ENCODE measurements around the gene TBC1D22A.
"Not testable (repeated sequence)": the region's sequence is repeated elsewhere in the genome, so short reads cannot be mapped to it uniquely, and the experiment has no call there.

The TBC1D22A gene

DNA sequence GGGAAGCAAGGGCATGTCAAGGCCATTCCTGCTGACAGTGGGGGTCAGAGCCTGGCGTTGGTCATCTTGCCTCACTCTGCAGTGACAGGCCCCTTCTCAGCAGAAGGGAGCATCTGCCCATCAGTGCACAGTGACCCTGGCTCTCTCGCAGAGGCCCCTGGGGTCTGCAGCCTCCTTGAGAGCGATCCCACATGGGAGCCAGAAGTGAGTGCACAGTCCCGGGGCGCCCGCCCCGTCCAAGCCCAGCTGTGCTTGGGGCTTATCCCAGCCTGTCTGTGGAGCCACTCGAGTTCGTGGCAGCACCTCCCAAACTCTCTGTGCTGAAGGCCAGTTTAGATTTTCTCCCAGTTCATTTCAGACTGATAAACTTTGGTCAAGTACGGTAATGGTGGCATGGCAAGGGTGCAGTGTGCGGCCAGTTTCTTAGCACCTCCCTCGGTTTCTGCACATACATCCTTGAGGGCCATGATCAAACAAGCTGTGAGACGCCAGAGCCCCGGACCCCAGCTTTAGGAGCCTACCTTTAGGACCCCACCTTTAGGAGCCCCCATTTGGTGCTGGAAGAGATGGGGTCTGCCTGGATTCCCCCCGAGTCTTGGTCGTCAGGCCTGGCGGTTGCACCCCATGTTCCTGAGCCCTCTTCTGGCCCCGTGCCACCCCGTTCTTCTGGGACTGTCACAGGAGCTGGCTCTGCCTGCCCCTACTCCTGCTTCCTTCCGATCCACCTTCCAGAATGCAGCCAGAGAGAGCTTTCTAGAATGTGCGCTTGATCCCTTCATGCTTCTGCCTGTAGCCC is 369.4 kb downstream of the TBC1D22A start:
- DNase-seq = no peak

- DNase-seq = no peak
Observed at GRCh38 chr22:47132428-47132825, 370.0 kb downstream of the TBC1D22A start.

GRCh38 chr22:47133061-47133969 is 370.9 kb downstream of the TBC1D22A start:
- DNase-seq = no peak

DNA sequence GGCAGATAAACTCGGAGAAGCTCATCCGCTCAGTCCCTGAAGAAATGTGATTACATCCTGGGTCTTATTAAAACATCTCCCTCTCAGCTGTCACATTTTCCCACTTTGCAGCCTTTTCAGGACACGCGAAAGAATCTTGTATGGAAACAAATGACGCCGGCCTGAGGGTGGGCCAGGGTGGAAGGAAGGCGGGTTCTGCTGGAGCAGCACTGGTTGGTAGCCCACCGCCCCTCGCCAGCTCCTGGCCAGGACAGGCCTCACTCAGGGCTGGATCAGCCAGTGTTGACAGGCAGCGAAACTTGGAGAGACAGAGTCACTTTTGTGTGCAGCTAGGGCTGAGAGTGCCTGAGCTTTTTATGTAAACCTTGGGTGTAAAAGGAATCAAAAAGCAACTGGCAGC is 371.8 kb downstream of the TBC1D22A start:
- no peak for DNase-seq

DNA sequence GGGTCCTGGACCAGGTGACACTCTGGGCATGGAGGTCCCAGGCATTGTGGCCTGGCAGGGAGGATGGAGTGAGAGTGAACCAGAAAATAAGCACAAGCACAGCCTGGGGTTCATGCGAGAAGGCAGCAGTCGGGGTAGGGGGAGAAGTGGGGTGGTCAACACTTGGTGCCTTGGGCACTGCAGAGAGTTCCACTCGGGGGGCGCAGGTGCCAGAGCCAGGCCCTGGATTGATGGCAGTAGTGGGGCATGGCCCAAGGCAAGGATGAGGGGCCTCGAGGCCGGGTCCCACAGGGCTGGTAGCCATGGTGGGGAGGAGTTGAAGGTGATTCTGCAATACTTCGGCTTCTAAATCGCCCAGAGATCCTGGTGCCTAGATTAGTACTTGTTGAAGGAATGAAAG is 372.9 kb downstream of the TBC1D22A start:
- no peak for DNase-seq

DNA sequence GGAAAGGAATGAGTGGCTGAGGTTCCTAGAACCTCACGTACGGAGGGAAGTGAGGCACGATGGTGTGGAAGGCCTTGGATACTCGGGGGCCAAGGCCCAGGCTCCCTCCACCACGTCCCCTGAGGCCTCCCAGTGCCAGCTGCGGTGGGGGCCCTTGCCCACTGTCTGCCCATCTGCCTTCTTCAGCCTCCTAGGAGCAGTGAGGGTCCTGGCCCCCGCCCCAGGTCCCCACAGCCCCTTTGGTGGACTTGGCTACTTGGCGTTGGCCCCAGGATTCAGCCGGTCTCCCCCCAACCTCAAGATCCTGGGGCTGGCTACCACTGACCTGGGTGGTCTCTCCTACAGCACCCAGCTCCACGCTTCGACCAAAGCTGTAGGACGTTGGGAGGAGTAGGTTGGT is 373.6 kb downstream of the TBC1D22A start:
- DNase-seq = no peak

DNA sequence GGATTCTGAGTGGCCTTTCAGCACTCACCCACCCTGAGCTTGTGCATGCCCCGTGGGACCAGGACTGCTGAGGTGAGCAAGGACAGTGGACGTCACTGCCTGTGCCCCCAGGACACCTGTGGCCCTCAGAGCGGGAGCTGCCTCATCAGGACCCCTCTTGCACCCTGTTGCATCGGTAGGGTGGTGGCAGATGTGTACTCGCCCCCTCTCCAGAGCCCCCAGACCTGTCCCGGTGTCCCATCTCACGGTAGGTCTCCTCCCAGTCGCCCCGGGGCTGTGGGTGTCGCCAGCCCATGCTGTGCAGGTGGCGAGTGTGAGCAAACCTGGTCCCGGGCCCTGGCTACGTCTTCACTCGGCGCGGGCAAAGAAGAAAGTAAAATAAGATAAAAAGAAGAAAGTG is 374.2 kb downstream of the TBC1D22A start:
- DNase-seq = no peak

DNA sequence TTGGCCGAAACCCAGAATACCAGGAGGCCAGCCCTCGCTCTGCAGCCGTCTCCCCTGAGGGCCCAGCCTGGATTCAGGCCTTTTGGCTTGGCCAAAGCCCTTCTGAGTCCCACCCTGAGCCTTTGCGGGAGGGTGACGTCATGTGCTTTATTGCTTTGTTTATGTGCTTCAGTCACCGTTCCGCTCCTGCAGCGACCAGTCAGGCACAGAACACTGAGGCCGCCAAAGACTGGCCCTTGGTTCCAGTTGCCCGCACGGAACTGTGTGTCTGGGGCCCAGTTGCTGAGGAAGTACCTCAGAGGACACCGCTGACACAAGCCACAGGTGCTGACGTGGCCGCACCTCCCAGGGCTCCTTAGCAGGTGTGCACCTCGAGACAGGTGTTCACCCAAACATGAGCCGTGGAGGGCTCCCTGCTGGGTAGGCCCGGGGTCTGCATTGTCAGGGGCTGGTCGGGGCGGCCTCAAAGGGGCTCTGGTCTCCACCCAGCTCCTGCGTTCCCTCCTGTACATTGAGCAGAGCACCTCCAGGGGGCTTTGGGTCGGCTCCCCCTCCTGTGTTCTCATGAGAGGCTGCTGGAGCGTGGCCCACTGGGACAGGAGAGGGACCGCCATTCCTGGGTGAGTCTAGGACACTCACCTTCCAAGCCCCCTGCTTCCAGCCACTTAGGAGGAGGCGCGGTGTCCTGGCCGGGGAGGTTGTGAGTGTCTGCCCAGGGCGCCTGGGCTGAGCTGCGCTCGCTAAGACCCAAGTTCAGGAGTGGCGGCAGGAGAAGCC is 376.8 kb downstream of the TBC1D22A start:
- no peak for DNase-seq

GRCh38 chr22:47139790-47140119 is 377.3 kb downstream of the TBC1D22A start:
- no peak for DNase-seq

DNA sequence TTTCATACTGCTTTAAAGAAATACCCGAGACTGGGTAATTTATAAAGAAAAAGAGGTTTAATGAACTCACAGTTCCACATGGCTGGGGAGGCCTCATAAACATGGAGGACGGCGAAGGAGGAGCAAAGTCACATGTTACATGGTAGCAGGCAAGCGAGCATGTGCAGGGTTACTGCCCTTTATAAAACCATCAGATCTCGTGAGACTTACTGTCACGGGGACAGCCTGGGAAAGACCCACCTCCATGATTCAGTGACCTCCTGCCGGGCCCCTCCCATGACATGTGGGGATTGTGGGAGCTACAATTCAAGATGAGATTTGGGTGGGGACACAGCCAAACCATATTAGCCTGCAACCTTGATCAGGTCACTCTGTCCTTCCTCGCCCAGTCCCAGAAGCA is 378.5 kb downstream of the TBC1D22A start:
- DNase-seq = not testable (repeated sequence)

- no peak for DNase-seq
Observed at GRCh38 chr22:47142427-47143046, 380.1 kb downstream of the TBC1D22A start.

- DNase-seq = no peak
Observed at GRCh38 chr22:47143249-47143938, 380.9 kb downstream of the TBC1D22A start.

- no peak for DNase-seq
Observed at GRCh38 chr22:47144076-47144765, 381.8 kb downstream of the TBC1D22A start.

GRCh38 chr22:47144791-47145425 is 382.5 kb downstream of the TBC1D22A start:
- no peak for DNase-seq

GRCh38 chr22:47145883-47146282 is 383.4 kb downstream of the TBC1D22A start:
- DNase-seq = no peak

GRCh38 chr22:47146391-47146790 is 383.9 kb downstream of the TBC1D22A start:
- no peak for DNase-seq

DNA sequence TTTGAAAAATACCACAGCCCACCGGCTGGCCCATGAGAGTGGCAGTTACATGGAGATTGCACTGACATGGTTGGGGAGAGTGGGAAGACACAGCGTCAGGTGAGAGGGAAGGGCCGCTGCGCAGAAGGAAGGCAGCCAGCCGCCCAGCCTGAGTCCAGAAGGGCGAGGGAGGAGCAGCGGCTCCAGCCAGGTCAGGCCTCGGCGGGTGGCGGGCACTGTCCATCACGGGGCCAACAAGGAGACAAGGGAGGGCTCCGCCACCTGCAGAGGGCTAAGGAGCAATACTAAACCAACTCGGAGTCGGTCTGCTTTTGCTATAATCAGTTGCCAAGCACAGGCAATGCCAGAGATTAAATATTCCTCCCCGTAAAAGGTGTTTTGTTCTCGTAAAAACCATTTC is 384.5 kb downstream of the TBC1D22A start:
- no peak for DNase-seq

DNA sequence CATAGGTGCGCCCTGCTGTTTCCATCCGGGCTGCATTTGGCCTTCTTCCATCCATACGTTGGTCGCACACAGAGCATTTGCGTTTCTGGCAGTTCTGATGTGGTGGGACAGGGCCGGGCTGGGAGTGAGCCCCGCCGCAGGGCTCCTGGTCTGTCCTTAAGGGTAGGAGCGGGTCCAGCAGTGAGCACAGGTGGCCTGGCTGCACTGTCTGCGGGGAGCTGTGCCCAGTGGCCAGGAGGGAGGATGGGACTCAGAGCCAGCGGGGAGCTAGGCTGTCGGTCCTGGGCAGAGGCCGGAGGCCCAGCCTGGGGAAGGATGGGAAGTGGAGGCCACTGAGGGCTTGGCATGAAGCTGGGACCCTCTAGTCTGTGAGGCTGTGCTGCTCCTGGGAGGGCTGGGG is 385.1 kb downstream of the TBC1D22A start:
- DNase-seq = no peak

GRCh38 chr22:47148510-47148909 is 386.1 kb downstream of the TBC1D22A start:
- no peak for DNase-seq

DNA sequence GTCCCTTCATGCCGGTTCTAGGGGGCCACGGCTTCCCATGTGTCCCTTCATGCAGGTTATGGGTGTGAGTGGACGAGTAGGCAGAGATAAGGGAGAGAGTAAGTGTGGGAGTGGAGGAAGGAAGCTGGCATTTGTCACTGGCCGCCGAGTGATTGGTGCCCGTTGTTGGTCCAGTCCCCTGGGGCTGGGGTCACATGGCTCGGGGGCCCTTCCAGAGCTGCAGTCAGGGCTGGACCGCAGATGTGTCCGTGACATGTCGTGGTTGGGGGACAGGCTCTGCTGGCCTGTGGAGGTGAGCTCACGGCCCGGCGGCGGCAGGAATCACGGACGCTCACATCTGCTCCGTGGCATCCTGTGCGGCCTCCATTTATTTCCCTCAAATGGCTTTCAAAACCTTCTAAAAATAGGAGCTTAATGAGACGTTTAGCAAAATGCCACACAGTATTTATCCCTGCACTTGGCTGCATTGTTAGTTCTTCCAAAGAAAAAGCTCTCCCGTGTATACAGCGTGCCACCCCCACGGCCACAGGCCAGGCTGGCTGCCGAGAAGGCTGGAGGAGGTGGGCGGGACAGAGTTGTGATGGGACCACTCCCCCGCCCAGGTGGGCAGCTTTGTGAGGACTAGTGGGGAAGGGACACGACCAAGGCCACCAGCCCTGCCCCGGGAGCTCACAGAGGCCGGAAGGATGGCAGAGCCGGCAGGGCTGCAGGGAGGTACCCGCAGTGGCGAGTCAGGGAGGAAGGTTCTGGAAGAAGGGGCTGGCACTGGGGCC is 386.7 kb downstream of the TBC1D22A start:
- no peak for DNase-seq

Measured in activated CD4-positive, alpha-beta T cell treated with anti-CD3 and anti-CD28 coated beads, Interleukin-10, Interleukin-2, amounts not matched to agents 100 ng/mL and 50 ng/mL, durations not matched to agents 16 hours and 8 hours (primary cell).